HG02763 (cell line): ENCODE data around the gene BRAT1.

ENCODE experiments used
- ATAC-seq: cut with Tn5 transposase; IDR thresholded peaks from one replicate; pipeline ENCODE4 v1.9.1; 2021; ENCODE audit warnings: mild to moderate bottlenecking, moderate library complexity; ENCODE audit not compliant: unreplicated experiment

The BRAT1 gene

GRCh38 chr7:2525658-2526630 lies 29.4 kb downstream of the BRAT1 start:
- no peak for ATAC-seq

GRCh38 chr7:2524808-2525657 lies 30.3 kb downstream of the BRAT1 start:
- ATAC-seq = no peak

- ATAC-seq = no peak
Observed at GRCh38 chr7:2523941-2524807, 31.1 kb downstream of the BRAT1 start.

GRCh38 chr7:2523461-2523936 lies 31.8 kb downstream of the BRAT1 start:
- no peak for ATAC-seq

GRCh38 chr7:2522780-2523433 lies 32.4 kb downstream of the BRAT1 start:
- no peak for ATAC-seq

- ATAC-seq = no peak
Observed at GRCh38 chr7:2521952-2522591, 33.3 kb downstream of the BRAT1 start.

- no peak for ATAC-seq
Observed at GRCh38 chr7:2521341-2521745, 34.0 kb downstream of the BRAT1 start.

GRCh38 chr7:2520761-2521290 lies 34.5 kb downstream of the BRAT1 start:
- no peak for ATAC-seq

- ATAC-seq = no peak
Observed at GRCh38 chr7:2520131-2520760, 35.1 kb downstream of the BRAT1 start.

- peak; percentile 73 for ATAC-seq
Observed at GRCh38 chr7:2519119-2519930, 36.0 kb downstream of the BRAT1 start, which contains the start of gene LFNG. LFNG (plus strand) TSS chr7:2519774; CDS start chr7:2519862, 88 bp downstream.

- ATAC-seq = no peak
Observed at GRCh38 chr7:2518737-2519118, 36.6 kb downstream of the BRAT1 start.

- no peak for ATAC-seq
Observed at GRCh38 chr7:2517678-2518507, 37.4 kb downstream of the BRAT1 start.

GRCh38 chr7:2517026-2517425 lies 38.3 kb downstream of the BRAT1 start:
- no peak for ATAC-seq

GRCh38 chr7:2516194-2516555 lies 39.1 kb downstream of the BRAT1 start:
- ATAC-seq = no peak

- ATAC-seq = no peak
Observed at GRCh38 chr7:2515424-2516193, 39.7 kb downstream of the BRAT1 start.
